ENCODE results near the gene LRP1B. TPM values are rescaled to one million over a fixed set of nuclear protein-coding genes. Genes with fewer than 3 reads are reported as not detected.

Gene LRP1B
- total and polyA plus RNA-seq, 8 donors, result 0.03 to 1.6 (median 0.84) TPM

DNA sequence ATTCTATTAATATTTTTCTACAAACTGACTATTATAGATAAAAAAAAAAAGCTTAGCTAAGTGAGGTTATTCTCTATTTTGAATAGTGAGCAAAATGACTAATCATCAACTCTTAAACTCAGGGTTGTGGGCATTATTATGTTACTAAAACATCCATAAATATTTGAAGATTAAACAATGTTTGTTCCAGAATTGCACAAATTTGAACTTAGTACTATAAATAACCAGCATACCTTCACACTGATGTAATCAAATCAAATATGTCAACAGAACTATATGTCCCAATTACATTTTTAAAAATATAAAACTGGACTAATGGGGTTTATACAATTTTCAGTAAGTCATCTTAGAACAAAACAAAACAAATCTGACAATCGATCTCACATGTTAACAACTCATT lies 800.9 kb downstream of the LRP1B start:
- DNase-seq (no peak), ATAC-seq (peak; percentile 35)
- Histone ChIP-seq H3K27me3 (no peaks in the 10 kb centered on the region), H3K9me3 (no peaks in the 10 kb centered on the region), H3K27ac (no peak overlapping the region), H3K4me1 (no peaks in the 10 kb centered on the region), H3K4me3 (no peak overlapping the region), H3K36me3 (no peaks in the 10 kb centered on the region)
- TF ChIP-seq, protein P1, sequence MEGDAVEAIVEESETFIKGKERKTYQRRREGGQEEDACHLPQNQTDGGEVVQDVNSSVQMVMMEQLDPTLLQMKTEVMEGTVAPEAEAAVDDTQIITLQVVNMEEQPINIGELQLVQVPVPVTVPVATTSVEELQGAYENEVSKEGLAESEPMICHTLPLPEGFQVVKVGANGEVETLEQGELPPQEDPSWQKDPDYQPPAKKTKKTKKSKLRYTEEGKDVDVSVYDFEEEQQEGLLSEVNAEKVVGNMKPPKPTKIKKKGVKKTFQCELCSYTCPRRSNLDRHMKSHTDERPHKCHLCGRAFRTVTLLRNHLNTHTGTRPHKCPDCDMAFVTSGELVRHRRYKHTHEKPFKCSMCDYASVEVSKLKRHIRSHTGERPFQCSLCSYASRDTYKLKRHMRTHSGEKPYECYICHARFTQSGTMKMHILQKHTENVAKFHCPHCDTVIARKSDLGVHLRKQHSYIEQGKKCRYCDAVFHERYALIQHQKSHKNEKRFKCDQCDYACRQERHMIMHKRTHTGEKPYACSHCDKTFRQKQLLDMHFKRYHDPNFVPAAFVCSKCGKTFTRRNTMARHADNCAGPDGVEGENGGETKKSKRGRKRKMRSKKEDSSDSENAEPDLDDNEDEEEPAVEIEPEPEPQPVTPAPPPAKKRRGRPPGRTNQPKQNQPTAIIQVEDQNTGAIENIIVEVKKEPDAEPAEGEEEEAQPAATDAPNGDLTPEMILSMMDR (IDR thresholded peaks at IDR 0.05), result no peak
- intact Hi-C loops (cut with DNase I), result no loop called here

DNA sequence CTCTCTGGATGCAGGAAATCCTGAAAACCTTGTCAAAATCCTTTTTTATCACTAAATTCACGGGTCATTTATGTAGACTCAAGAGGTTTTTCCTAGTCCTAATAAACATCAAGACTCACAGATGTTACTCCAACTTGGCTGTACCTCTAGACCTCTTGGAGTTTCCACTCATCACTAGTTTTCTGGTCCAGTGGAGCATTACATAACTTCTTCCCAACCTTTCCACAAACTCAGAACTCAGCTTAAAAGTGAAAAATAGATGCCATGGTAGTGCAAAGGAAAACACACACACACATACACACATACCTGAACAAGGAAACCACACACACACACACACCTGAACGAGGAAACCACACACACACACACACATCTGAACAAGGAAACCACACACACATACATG lies 807.2 kb downstream of the LRP1B start:
- ATAC-seq, result no peak
- Histone ChIP-seq H3K4me1 (no peaks in the 10 kb centered on the region), H3K9me3 (no peaks in the 10 kb centered on the region), H3K27ac (no peak overlapping the region), H3K36me3 (no peaks in the 10 kb centered on the region), H3K27me3 (no peaks in the 10 kb centered on the region), H3K4me3 (no peak overlapping the region)
- intact Hi-C loops (cut with DNase I), result no loop called here
- no peak for DNase-seq
- TF ChIP-seq, protein P1 (IDR thresholded peaks at IDR 0.05), result no peak

DNA sequence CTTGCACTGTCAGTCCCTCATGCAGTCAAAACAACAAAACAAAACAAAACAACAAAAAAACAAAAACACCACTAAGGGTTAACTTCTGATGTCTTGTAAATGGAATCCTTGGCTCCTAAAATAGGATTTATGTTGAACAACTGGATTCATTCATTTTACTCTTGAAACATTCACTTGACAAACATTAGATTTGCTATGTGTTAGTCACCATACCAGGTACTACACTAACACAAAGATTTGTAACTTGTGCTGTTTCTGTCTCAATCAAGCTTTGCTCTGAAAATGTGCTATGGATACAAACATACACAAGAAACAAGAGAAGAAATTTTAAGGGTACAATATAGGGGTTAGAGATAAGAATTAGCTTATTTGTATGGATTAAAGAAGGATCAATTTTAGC lies 812.8 kb downstream of the LRP1B start:
- intact Hi-C loops (cut with DNase I), result no loop called here
- no peaks in the 10 kb centered on the region for H3K27me3 ChIP-seq
- peaks cover 0 to 4% of the 10 kb centered on the region in 2 donors for H3K9me3 ChIP-seq
- no peaks in the 10 kb centered on the region for H3K4me1 ChIP-seq
- no peak for ATAC-seq
- DNase-seq, result no peak
- no peak overlapping the region for H3K27ac ChIP-seq
- H3K36me3 ChIP-seq, result no peaks in the 10 kb centered on the region
- TF ChIP-seq, protein P1 (IDR thresholded peaks at IDR 0.05), result no peak
- H3K4me3 ChIP-seq, result no peak overlapping the region

DNA sequence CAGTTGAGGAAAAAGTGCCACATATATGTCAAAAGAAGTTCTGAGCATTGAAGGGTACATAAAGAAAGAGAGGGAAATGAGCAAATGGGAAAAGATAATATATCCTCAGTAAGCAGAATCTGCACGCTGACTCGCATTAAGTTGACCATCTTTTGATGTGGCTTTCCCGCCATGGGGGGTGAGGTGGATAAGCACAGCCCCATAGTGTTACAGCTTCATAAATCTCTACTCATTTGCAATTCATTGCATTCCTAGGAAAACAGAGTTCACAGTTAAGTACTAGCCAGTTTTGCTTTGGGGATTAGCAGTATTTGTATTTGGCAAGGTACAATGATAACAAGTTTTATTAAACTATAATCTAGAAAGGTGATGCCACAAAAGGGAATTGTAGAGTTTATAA lies 814.2 kb downstream of the LRP1B start:
- H3K27me3 ChIP-seq, result no peaks in the 10 kb centered on the region
- no peak for DNase-seq
- H3K36me3 ChIP-seq, result no peaks in the 10 kb centered on the region
- intact Hi-C loops (cut with DNase I), result no loop called here
- TF ChIP-seq, protein P1 (IDR thresholded peaks at IDR 0.05), result no peak
- no peak for ATAC-seq
- H3K27ac ChIP-seq, result no peak overlapping the region
- H3K9me3 ChIP-seq, result peaks cover 0 to 4% of the 10 kb centered on the region in 2 donors
- H3K4me3 ChIP-seq, result no peak overlapping the region
- no peaks in the 10 kb centered on the region for H3K4me1 ChIP-seq

DNA sequence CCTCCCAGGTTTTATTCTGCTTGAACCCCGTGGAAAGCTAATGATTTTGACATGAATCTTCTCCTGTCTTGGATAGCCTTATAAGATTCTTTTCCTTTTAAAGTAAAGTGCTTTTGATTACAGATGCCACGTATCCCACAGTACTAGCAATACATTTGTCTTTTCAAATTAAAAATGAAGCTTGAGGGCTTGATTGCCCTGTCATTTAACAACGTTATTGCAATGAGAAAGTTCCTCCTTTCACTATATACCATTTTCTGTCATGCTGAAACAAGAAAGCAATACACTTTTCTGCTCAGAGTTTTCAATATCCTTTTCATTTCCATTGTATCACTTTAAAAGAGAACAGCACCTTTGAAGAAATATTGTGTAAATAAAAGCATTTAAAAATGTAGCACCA lies 814.7 kb downstream of the LRP1B start:
- no peak for ATAC-seq
- no peak for DNase-seq
- Histone ChIP-seq H3K27me3 (no peaks in the 10 kb centered on the region), H3K27ac (no peak overlapping the region), H3K9me3 (peaks cover 0 to 4% of the 10 kb centered on the region in 2 donors), H3K4me1 (no peaks in the 10 kb centered on the region), H3K36me3 (no peaks in the 10 kb centered on the region), H3K4me3 (no peak overlapping the region)
- intact Hi-C loops (cut with DNase I), result no loop called here
- TF ChIP-seq, protein P1 (IDR thresholded peaks at IDR 0.05), result no peak

Data from left lung (tissue), 10 donors.